ENCODE data around the gene PHYKPL. TPM values are rescaled to one million over a fixed set of nuclear protein-coding genes. Genes with fewer than 3 reads are reported as not detected.

The PHYKPL gene
- total RNA-seq, 3 donors from 2014 or later (not counting 1 experiment from before 2014, with no cell fraction given): 111 to 134 (median 131) TPM

DNA sequence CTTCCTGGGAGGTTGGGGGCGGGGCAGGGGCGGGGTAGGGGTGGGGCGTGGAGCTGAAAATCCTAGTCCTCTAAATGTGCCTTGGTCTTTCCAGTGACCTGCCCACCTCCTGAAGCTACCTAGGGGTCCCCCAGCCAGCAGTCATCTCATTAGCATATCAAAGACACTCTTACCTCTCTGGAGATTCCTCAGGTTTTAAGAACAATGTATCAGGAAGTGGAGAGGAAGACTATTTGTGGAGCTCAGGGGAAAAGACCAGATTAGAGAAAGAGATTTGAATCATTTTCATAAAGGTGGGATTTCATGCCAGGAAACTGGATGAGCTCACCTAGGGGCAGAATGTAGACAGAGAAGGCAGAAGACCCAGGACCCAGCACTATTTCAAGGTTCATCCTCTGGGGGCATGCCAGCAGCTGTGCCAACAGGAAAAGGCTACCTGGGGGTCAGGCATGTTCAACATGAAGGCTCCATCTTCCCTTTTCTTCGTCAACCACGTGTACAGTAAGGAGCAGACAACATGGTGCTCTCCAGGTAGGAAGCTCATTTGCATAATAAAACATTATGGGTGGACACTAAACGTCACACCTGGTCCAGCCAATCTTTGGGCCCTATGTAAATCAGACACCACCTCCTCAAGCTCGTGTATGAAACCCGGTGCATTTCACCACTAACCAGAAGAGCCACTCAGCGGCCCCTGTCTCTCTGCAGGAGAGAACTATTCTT, 52.3 kb downstream of the PHYKPL start:
- no peak overlapping the region for H3K27ac ChIP-seq (ENCODE audit: low read length)
- no peak for TF ChIP-seq CTCF (IDR thresholded peaks at IDR 0.05)
- Mint-ChIP-seq H3K4me1 (no peaks in the 10 kb centered on the region), H3K36me3 (no peaks in the 10 kb centered on the region), H3K9me3 (no peaks in the 10 kb centered on the region), H3K4me3 (no peak overlapping the region), H3K27ac (no peak overlapping the region), H3K27me3 (ENCODE audit: low read depth in 2 of 2) (peaks cover 6 to 7% of the 10 kb centered on the region in 2 donors)
- DNase-seq (no peak), ATAC-seq (no peak)
- intact Hi-C loops (cut with micrococcal nuclease): no loop called here
- no peak overlapping the region for H3K4me3 ChIP-seq (ENCODE audit: low read length)
- WGBS (ENCODE audit: insufficient coverage): 80% methylated on average over 5 of the region's 9 CpGs
- no peaks in the 10 kb centered on the region for H3K27me3 ChIP-seq (ENCODE audit: control insufficient read depth, insufficient read depth, low read length)
- no peaks in the 10 kb centered on the region for H3K4me1 ChIP-seq (ENCODE audit: control insufficient read depth, insufficient read depth, low read length)
- H3K36me3 ChIP-seq (ENCODE audit: control insufficient read depth, insufficient read depth, low read length): no peaks in the 10 kb centered on the region
- H3K9me3 ChIP-seq (ENCODE audit: control insufficient read depth, insufficient read depth, low read length): no peaks in the 10 kb centered on the region

- ATAC-seq: no peak
- no peak overlapping the region for H3K4me3 Mint-ChIP-seq
Measured at GRCh38 chr5:178177569-178177968, 55.0 kb downstream of the PHYKPL start.

DNA sequence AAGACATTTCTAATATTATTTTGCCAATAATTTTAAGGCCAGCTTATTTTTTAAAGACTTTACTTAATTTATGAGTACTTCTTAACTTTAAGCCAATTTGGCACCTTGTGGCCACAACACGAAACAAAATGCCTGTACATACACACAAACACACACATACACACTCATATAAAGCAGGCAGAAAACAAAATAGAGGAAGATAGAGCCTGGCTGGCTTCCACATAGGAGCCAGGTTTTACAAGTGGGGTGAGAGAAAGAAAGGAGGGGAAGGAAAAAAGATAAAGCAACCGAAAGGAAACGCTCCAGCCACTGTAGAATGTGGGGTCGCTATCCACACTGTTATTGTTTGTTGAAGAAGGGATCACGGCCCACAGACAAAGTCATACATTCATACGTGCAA, 55.8 kb downstream of the PHYKPL start:
- H3K36me3 ChIP-seq (ENCODE audit: control insufficient read depth, insufficient read depth, low read length): no peaks in the 10 kb centered on the region

More at GRCh38 chr5:178177569-178177968, 55.0 kb downstream of the PHYKPL start:
- no peaks in the 10 kb centered on the region for H3K36me3 Mint-ChIP-seq
- WGBS (ENCODE audit: insufficient coverage): 78% methylated on average over 8 of the region's 8 CpGs
- no peak for TF ChIP-seq CTCF (IDR thresholded peaks at IDR 0.05)
- Histone ChIP-seq H3K4me3 (ENCODE audit: low read length) (no peak overlapping the region), H3K27ac (ENCODE audit: low read length) (no peak overlapping the region), H3K9me3 (ENCODE audit: control insufficient read depth, insufficient read depth, low read length) (no peaks in the 10 kb centered on the region), H3K27me3 (ENCODE audit: control insufficient read depth, insufficient read depth, low read length) (no peaks in the 10 kb centered on the region), H3K4me1 (ENCODE audit: control insufficient read depth, insufficient read depth, low read length) (no peaks in the 10 kb centered on the region), H3K36me3 (ENCODE audit: control insufficient read depth, insufficient read depth, low read length) (no peaks in the 10 kb centered on the region)
- H3K4me1 Mint-ChIP-seq: no peaks in the 10 kb centered on the region
- H3K9me3 Mint-ChIP-seq: no peaks in the 10 kb centered on the region
- H3K27me3 Mint-ChIP-seq (ENCODE audit: low read depth in 2 of 2): peaks cover 6 to 7% of the 10 kb centered on the region in 2 donors
- H3K27ac Mint-ChIP-seq: no peak overlapping the region
- intact Hi-C loops (cut with micrococcal nuclease): no loop called here
- no peak for DNase-seq

More for the DNA sequence above, 55.8 kb downstream of the PHYKPL start:
- Histone ChIP-seq H3K4me3 (ENCODE audit: low read length) (no peak overlapping the region), H3K9me3 (ENCODE audit: control insufficient read depth, insufficient read depth, low read length) (no peaks in the 10 kb centered on the region), H3K27me3 (ENCODE audit: control insufficient read depth, insufficient read depth, low read length) (no peaks in the 10 kb centered on the region), H3K27ac (ENCODE audit: low read length) (no peak overlapping the region), H3K4me1 (ENCODE audit: control insufficient read depth, insufficient read depth, low read length) (no peaks in the 10 kb centered on the region)
- no peak overlapping the region for H3K4me3 Mint-ChIP-seq
- DNase-seq: no peak
- ATAC-seq: no peak
- no peaks in the 10 kb centered on the region for H3K4me1 Mint-ChIP-seq
- 57% methylated on average over 5 of the region's 6 CpGs for WGBS (ENCODE audit: insufficient coverage)
- peaks cover 6 to 7% of the 10 kb centered on the region in 2 donors for H3K27me3 Mint-ChIP-seq (ENCODE audit: low read depth in 2 of 2)
- intact Hi-C loops (cut with micrococcal nuclease): no loop called here
- no peaks in the 10 kb centered on the region for H3K9me3 Mint-ChIP-seq
- no peaks in the 10 kb centered on the region for H3K36me3 Mint-ChIP-seq
- H3K27ac Mint-ChIP-seq: no peak overlapping the region
- TF ChIP-seq CTCF (IDR thresholded peaks at IDR 0.05): no peak

Measured in natural killer cell (primary cell).